Right atrium auricular region (tissue), 2 donors: ENCODE data around the gene HOXB9. TPM values are rescaled to one million over a fixed set of nuclear protein-coding genes. Genes with fewer than 3 reads are reported as not detected.
A peak's percentile ranks its signal among the peaks of the same experiment; 100 is the strongest.

Experiments used
- DNase-seq: peaks from one replicate; pipeline ENCODE4 v3.0.0-alpha.2; 2019; ENCODE audit warnings: low spot score
- H3K27ac ChIP-seq, 2 donors: fragments of 200-600 bp; sonication (generic); 1 replicate in 1 of 2; 2 replicates in 1 of 2; pipeline ENCODE4 v1.5.1; 2016 to 2019
- H3K27me3 ChIP-seq, 2 donors: fragments of 200-600 bp; sonication (generic); one replicate each; pipeline versions ENCODE4 v1.5.1 to v1.6.0; 2017 to 2019
- H3K36me3 ChIP-seq: fragments of 200-600 bp; sonication (generic); one replicate; pipeline ENCODE4 v1.5.1; 2016
- H3K4me1 ChIP-seq, 2 donors: fragments of 200-600 bp; sonication (generic); one replicate each; pipeline versions ENCODE4 v1.5.1 to v1.6.0; 2017 to 2019
- H3K4me3 ChIP-seq, 2 donors: fragments of 200-600 bp; sonication (generic); 1 replicate in 1 of 2; 2 replicates in 1 of 2; pipeline ENCODE4 v1.5.1; 2017 to 2019; ENCODE audit warnings: mild to moderate bottlenecking in 1 of 2, moderate library complexity in 1 of 2
- H3K9me3 ChIP-seq, 2 donors: fragments of 200-600 bp; sonication (generic); one replicate each; pipeline ENCODE4 v1.5.1; 2019
- CTCF ChIP-seq, 2 donors: fragments of 200-600 bp; sonication (generic); IDR thresholded peaks; one replicate each; pipeline ENCODE4 v1.5.1; 2019; ENCODE audit warnings: antibody characterized with exemption in 2 of 2
- total RNA-seq, 2 donors: library from RNA; depleted of rRNA; stranded (reverse); fragments of >200 nt; gene quantifications; one replicate each; pipeline ENCODE4 v1.1.0, GENCODE V29; 2016

HOXB9 gene
- total RNA-seq, 2 donors from 2014 or later: not detected

- Histone ChIP-seq H3K27me3 (peaks cover 42 to 92% of the 10 kb centered on the region in 2 donors), H3K4me1 (peaks cover 0 to 27% of the 10 kb centered on the region in 2 donors), H3K36me3 (no peaks in the 10 kb centered on the region), H3K4me3 (no peak overlapping the region), H3K27ac (no peak overlapping the region), H3K9me3 (no peaks in the 10 kb centered on the region)
- TF ChIP-seq CTCF (IDR thresholded peaks at IDR 0.05): no peak
- DNase-seq: no peak
Observed at GRCh38 chr17:48627623-48628521, 1.7 kb upstream of the HOXB9 start.

GRCh38 chr17:48627118-48627597 lies 1.0 kb upstream of the HOXB9 start:
- peaks cover 45 to 89% of the 10 kb centered on the region in 2 donors for H3K27me3 ChIP-seq
- no peaks in the 10 kb centered on the region for H3K9me3 ChIP-seq

GRCh38 chr17:48625495-48626244 lies 488 bp downstream of the HOXB9 start:
- no peak for DNase-seq
- Histone ChIP-seq H3K36me3 (no peaks in the 10 kb centered on the region), H3K27ac (no peak overlapping the region), H3K4me1 (peaks cover 0 to 27% of the 10 kb centered on the region in 2 donors), H3K9me3 (no peaks in the 10 kb centered on the region), H3K27me3 (peaks cover 49 to 87% of the 10 kb centered on the region in 2 donors), H3K4me3 (peak overlapping the region; percentile 8 to 40)
- TF ChIP-seq CTCF (IDR thresholded peaks at IDR 0.05): no peak

More at GRCh38 chr17:48627118-48627597, 1.0 kb upstream of the HOXB9 start:
- H3K36me3 ChIP-seq: no peaks in the 10 kb centered on the region
- TF ChIP-seq CTCF (IDR thresholded peaks at IDR 0.05): no peak
- no peak for DNase-seq
- peaks cover 0 to 27% of the 10 kb centered on the region in 2 donors for H3K4me1 ChIP-seq
- no peak overlapping the region for H3K27ac ChIP-seq
- H3K4me3 ChIP-seq: no peak overlapping the region

- no peak for TF ChIP-seq CTCF (IDR thresholded peaks at IDR 0.05)
- Histone ChIP-seq H3K27me3 (peaks cover 56 to 90% of the 10 kb centered on the region in 2 donors), H3K36me3 (no peaks in the 10 kb centered on the region), H3K4me1 (peaks cover 0 to 27% of the 10 kb centered on the region in 2 donors), H3K27ac (no peak overlapping the region), H3K4me3 (peak overlapping the region; percentile 8 to 40), H3K9me3 (no peaks in the 10 kb centered on the region)
- DNase-seq: no peak
Observed at GRCh38 chr17:48624544-48625494, 1.3 kb downstream of the HOXB9 start.

- Histone ChIP-seq H3K36me3 (no peaks in the 10 kb centered on the region), H3K4me3 (no peak overlapping the region), H3K9me3 (no peaks in the 10 kb centered on the region), H3K27ac (no peak overlapping the region), H3K4me1 (peaks cover 0 to 27% of the 10 kb centered on the region in 2 donors), H3K27me3 (peaks cover 58 to 92% of the 10 kb centered on the region in 2 donors)
- TF ChIP-seq CTCF (IDR thresholded peaks at IDR 0.05): no peak
- no peak for DNase-seq
Observed at GRCh38 chr17:48624118-48624517, 2.0 kb downstream of the HOXB9 start.
